ENCODE data around the gene ASTN2.

GRCh38 chr9:116475201-116475600 is 939.7 kb downstream of the ASTN2 start:
- no peak for TF ChIP-seq CTCF (IDR thresholded peaks at IDR 0.05)
- no peak for TF ChIP-seq EP300 (IDR thresholded peaks at IDR 0.05)
